SKM-1 (cell line): Measurements from ENCODE around the gene PRX.

Source experiments
- DNase-seq: peaks from one replicate; lab custom pipeline; 2025; ENCODE audit not compliant: unreplicated experiment; lab: John Stamatoyannopoulos, UW

Gene PRX

GRCh38 chr19:40367577-40368434 is 45.4 kb downstream of the PRX start:
- no peak for DNase-seq

- DNase-seq = no peak
Measured at GRCh38 chr19:40366697-40367561, 46.2 kb downstream of the PRX start.

- DNase-seq = no peak
Measured at GRCh38 chr19:40365613-40366401, 47.4 kb downstream of the PRX start.

- no peak for DNase-seq
Measured at GRCh38 chr19:40365010-40365409, 48.2 kb downstream of the PRX start.

- DNase-seq = no peak
Measured at GRCh38 chr19:40363069-40363468, 50.1 kb downstream of the PRX start.

GRCh38 chr19:40362160-40362559 is 51.0 kb downstream of the PRX start:
- DNase-seq = no peak

GRCh38 chr19:40360708-40361241 is 52.4 kb downstream of the PRX start:
- peak; percentile 10 for DNase-seq

- no peak for DNase-seq
Measured at GRCh38 chr19:40360020-40360707, 53.0 kb downstream of the PRX start.

GRCh38 chr19:40358773-40359172 is 54.4 kb downstream of the PRX start:
- DNase-seq = peak; percentile 20

GRCh38 chr19:40357640-40358039 is 55.5 kb downstream of the PRX start:
- DNase-seq = no peak

- DNase-seq = no peak
Measured at GRCh38 chr19:40356681-40357595, 56.2 kb downstream of the PRX start.

- no peak for DNase-seq
Measured at GRCh38 chr19:40355975-40356680, 57.0 kb downstream of the PRX start.

- no peak for DNase-seq
Measured at GRCh38 chr19:40348961-40349507, 64.1 kb downstream of the PRX start.

- peak; percentile 97 for DNase-seq
Measured at GRCh38 chr19:40348125-40348913, 64.9 kb downstream of the PRX start, which contains the start of the genes C19orf47 and PLD3. Gene C19orf47 (minus strand): TSS chr19:40348397. CDS start chr19:40341857, 6,540 bp downstream. Gene PLD3 (plus strand): TSS chr19:40348695. CDS start chr19:40366484, 17,789 bp downstream.

- DNase-seq = no peak
Measured at GRCh38 chr19:40344422-40344821, 68.8 kb downstream of the PRX start.
